ENCODE results near the gene WEE1. TPM values are rescaled to one million over a fixed set of nuclear protein-coding genes. Genes with fewer than 3 reads are reported as not detected.

WEE1 gene
- total and polyA plus RNA-seq, 8 donors, result 20.7 to 83.6 (median 65.4) TPM

DNA sequence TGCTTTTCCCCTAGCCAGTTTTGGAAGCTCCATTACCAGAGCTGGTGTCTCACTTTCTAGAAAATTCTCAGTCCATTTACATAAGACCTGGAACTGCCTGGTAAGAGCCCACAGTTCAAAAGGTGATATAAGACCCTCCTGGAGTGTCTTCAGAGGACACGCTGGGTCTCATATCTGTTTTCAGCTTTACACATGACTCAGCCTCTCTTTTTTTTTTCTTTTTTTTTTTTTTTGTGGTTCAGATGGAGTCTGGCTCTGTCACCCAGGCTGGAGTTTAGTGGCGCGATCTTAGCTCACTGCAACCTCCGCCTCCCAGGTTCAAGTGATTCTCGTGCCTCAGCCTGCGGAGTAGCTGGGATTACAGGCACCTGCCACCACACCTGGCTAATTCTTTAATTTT is 30.7 kb downstream of the WEE1 start:
- no peaks in the 10 kb centered on the region for H3K36me3 ChIP-seq

DNA sequence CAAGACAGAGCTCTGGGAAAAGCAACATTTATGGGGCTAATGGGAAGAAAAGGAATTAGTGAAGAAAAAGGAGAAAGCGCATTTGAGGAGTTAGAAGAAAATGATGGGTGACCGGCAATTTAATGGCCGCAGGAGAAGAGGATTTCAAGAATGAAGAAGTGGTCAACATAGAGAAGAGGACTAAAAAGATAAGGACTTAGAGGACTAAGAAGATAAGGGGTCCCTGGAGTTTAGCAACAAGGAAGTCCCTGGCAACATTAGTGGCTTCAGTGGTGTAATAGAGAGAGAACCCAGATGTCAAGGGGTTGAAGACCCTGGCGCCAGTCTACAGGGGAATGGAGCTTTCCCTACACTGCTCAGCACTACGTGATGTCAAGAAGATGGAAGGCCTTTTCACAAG is 32.3 kb downstream of the WEE1 start:
- Histone ChIP-seq H3K4me1 (peaks cover 0 to 11% of the 10 kb centered on the region in 2 donors), H3K4me3 (no peak overlapping the region), H3K36me3 (no peaks in the 10 kb centered on the region), H3K27me3 (no peaks in the 10 kb centered on the region), H3K9me3 (no peaks in the 10 kb centered on the region), H3K27ac (no peak overlapping the region)
- TF ChIP-seq, protein P1, sequence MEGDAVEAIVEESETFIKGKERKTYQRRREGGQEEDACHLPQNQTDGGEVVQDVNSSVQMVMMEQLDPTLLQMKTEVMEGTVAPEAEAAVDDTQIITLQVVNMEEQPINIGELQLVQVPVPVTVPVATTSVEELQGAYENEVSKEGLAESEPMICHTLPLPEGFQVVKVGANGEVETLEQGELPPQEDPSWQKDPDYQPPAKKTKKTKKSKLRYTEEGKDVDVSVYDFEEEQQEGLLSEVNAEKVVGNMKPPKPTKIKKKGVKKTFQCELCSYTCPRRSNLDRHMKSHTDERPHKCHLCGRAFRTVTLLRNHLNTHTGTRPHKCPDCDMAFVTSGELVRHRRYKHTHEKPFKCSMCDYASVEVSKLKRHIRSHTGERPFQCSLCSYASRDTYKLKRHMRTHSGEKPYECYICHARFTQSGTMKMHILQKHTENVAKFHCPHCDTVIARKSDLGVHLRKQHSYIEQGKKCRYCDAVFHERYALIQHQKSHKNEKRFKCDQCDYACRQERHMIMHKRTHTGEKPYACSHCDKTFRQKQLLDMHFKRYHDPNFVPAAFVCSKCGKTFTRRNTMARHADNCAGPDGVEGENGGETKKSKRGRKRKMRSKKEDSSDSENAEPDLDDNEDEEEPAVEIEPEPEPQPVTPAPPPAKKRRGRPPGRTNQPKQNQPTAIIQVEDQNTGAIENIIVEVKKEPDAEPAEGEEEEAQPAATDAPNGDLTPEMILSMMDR (IDR thresholded peaks at IDR 0.05), result no peak
- intact Hi-C loops (cut with DNase I), result no loop called here
- ATAC-seq (no peak), DNase-seq (no peak)

More for the DNA sequence above, 30.7 kb downstream of the WEE1 start:
- Histone ChIP-seq H3K4me1 (peaks cover 0 to 15% of the 10 kb centered on the region in 2 donors), H3K27ac (no peak overlapping the region), H3K4me3 (no peak overlapping the region), H3K9me3 (no peaks in the 10 kb centered on the region), H3K27me3 (no peaks in the 10 kb centered on the region)
- intact Hi-C loops (cut with DNase I), result no loop called here
- no peak for ATAC-seq
- no peak for DNase-seq
- TF ChIP-seq, protein P1 (IDR thresholded peaks at IDR 0.05), result no peak

DNA sequence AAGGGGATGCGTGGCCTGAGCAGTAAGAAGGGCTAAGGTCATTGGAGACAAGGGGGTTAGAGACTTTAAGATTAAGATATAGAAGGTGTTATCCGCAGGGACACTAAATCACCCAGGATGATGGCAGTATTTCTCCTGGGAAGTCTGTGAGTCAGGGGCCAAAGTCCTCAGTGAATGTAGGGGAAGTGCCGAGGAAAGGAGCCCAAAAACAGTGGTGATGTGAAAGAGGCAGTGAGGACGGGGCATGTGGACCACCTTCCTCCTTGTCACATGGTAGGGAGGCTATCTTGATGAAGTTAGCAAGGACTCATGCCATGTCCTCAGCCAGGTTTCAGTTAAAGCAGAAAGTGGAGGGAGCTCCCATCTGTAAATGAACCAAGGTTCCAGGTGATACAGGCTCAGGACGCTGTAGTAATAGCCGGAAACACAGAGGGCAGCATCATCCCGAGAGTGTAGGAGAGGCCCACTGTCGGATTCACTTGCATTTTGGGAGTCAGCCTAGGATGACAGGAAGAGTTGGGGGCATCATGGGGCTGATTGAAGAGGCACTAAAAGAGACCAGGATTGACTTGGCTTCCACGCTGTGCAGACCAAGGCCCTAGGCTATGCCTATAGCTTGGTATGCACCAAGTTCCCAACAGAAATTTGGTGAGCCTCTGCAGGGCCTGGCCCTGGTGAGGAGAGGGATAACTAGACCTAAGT is 33.5 kb downstream of the WEE1 start:
- Histone ChIP-seq H3K36me3 (no peaks in the 10 kb centered on the region), H3K4me1 (no peaks in the 10 kb centered on the region), H3K4me3 (no peak overlapping the region), H3K27ac (no peak overlapping the region), H3K27me3 (no peaks in the 10 kb centered on the region), H3K9me3 (no peaks in the 10 kb centered on the region)
- DNase-seq, result no peak
- TF ChIP-seq, protein P1 (IDR thresholded peaks at IDR 0.05), result no peak
- intact Hi-C loops (cut with DNase I), result no loop called here
- ATAC-seq, result no peak

DNA sequence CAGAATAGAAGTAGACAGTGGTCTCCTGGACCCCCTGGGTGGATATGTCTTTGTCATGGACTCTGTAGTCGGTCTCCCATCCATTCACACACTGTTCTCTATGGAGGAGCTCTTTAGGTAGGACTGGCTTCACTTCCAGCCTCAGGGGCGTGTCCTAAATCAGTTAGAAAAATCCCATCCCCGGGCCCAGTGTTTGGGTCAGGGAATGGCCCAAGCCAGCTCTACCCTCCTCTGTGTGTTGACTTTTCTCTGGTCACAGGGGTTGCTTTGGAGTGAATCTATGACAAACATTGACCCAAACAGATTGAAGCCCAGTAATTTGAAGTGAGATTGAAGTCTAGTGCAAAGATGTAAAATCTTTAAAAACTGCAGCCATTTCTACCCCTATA is 34.0 kb downstream of the WEE1 start:
- TF ChIP-seq, protein P1 (IDR thresholded peaks at IDR 0.05), result no peak
- Histone ChIP-seq H3K36me3 (no peaks in the 10 kb centered on the region), H3K9me3 (no peaks in the 10 kb centered on the region), H3K4me3 (no peak overlapping the region), H3K27me3 (no peaks in the 10 kb centered on the region), H3K4me1 (peaks cover 3% of the 10 kb centered on the region in 2 donors), H3K27ac (no peak overlapping the region)
- ATAC-seq, result no peak
- no peak for DNase-seq
- intact Hi-C loops (cut with DNase I), result no loop called here

DNA sequence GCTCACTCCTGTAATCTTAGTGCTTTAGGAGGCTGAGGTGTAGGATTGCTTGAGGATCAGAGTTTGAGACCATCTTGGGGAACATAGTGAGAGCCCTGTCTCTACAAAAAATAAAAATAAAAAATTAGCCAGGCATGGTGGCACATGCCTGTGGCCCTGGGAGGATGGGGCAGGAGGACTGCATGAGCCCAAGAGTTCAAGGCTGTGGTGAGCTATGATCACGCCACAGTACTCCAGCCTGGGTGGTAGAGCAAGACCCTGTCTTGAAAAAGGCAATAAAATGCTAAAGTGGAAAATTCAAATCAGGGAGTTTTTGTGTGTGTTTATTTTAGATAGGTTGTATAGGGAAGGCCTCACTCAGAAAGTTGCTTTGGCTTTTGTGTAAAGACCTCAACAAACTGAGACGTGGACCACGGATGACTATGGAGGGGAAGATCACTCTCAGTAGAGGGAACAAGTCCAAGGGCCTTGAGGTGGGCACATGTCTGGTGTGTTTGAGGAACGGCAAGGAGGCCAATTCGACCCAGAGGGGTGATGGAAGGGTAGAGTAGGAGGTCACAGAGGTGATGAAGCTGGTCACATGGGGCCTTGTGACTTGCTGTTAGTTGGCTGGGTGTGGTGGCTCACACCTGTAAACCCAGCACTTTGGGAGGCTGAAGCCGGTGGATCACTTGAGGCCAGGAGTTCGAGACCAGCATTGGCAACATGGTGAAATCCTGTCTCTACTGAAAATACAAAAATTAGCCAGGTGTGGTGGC is 35.7 kb downstream of the WEE1 start:
- no peaks in the 10 kb centered on the region for H3K27me3 ChIP-seq
- H3K36me3 ChIP-seq, result no peaks in the 10 kb centered on the region
- intact Hi-C loops (cut with DNase I), result no loop called here
- no peak overlapping the region for H3K4me3 ChIP-seq
- no peak for ATAC-seq
- DNase-seq, result no peak
- H3K4me1 ChIP-seq, result peaks cover 3 to 16% of the 10 kb centered on the region in 2 donors
- TF ChIP-seq, protein P1 (IDR thresholded peaks at IDR 0.05), result no peak
- H3K9me3 ChIP-seq, result no peaks in the 10 kb centered on the region
- no peak overlapping the region for H3K27ac ChIP-seq

Measured in left lung (tissue), 10 donors.